Mucosa of stomach (tissue), 1 donor: Measurements from ENCODE around the gene LMO2.

Experiments used
- H3K27me3 ChIP-seq: one replicate; pipeline ENCODE4 v1.7.0; 2013; ENCODE audit warnings: mild to moderate bottlenecking, low read length; ENCODE audit not compliant: control insufficient read depth, insufficient read depth
- H3K36me3 ChIP-seq: one replicate; pipeline ENCODE4 v1.7.0; 2013; ENCODE audit warnings: low read length; ENCODE audit not compliant: control insufficient read depth, insufficient read depth
- H3K4me1 ChIP-seq: one replicate; pipeline ENCODE4 v1.7.0; 2013; ENCODE audit warnings: mild to moderate bottlenecking, low read length; ENCODE audit not compliant: control insufficient read depth, insufficient read depth
- H3K4me3 ChIP-seq: one replicate; pipeline ENCODE4 v1.7.0; 2013; ENCODE audit warnings: low read length
- H3K9ac ChIP-seq: one replicate; pipeline ENCODE4 v1.7.0; 2013; ENCODE audit warnings: mild to moderate bottlenecking, low read length, moderate library complexity
- H3K9me3 ChIP-seq: one replicate; pipeline ENCODE4 v1.7.0; 2013; ENCODE audit warnings: mild to moderate bottlenecking, low read length, moderate library complexity; ENCODE audit not compliant: control insufficient read depth
- donor health status: Pancreatic carcinoma.

LMO2 gene

DNA sequence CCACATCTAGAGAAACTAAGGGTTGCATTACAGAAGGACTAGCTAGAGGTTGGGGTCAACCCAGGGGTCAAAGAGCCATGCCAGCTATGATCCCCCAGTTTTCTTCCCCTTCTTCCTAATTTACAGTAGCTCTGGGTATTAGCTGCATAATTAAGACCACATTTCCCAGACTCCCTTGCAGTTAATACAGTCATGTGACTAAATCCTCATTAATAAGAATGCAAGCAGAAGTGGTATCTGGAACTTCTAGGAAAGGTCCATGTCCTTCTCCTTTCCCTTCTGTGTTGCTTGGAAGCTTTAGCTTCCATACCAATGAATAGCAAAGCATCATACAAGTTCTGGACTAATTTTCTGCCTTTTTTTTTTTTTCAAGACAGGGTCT is 19.1 kb upstream of the LMO2 start:
- Histone ChIP-seq H3K9me3 (no peaks in the 10 kb centered on the region), H3K27me3 (no peaks in the 10 kb centered on the region), H3K36me3 (no peaks in the 10 kb centered on the region), H3K4me3 (no peak overlapping the region), H3K9ac (no peak overlapping the region), H3K4me1 (no peaks in the 10 kb centered on the region)

- no peak overlapping the region for H3K9ac ChIP-seq
- no peak overlapping the region for H3K4me3 ChIP-seq
- H3K36me3 ChIP-seq, result no peaks in the 10 kb centered on the region
- no peaks in the 10 kb centered on the region for H3K4me1 ChIP-seq
- no peaks in the 10 kb centered on the region for H3K9me3 ChIP-seq
- no peaks in the 10 kb centered on the region for H3K27me3 ChIP-seq
These were observed 18.6 kb upstream of the LMO2 start for GRCh38 chr11:33910296-33910957.

DNA sequence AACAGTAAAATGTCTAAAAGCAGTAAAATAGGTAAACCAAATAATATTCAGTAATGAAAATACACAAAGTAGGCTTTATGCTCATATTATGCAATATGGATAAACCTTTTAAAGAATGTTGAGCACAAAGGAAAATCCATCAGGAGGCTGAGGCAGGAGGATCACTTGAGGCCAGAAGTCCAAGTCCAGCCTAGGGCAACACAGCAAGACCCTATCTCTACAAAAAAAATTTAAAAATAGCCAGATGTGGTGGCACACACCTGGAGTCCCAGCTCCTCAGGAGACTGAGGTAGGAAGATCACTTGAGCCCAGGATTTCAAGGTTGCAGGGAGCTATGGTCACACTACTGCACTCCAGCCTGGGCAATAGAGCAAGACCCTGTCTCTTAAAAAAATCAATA is 17.7 kb upstream of the LMO2 start:
- Histone ChIP-seq H3K4me3 (no peak overlapping the region), H3K27me3 (no peaks in the 10 kb centered on the region), H3K36me3 (no peaks in the 10 kb centered on the region), H3K9ac (no peak overlapping the region), H3K9me3 (no peaks in the 10 kb centered on the region), H3K4me1 (no peaks in the 10 kb centered on the region)

GRCh38 chr11:33909150-33909549 is 17.3 kb upstream of the LMO2 start:
- Histone ChIP-seq H3K36me3 (no peaks in the 10 kb centered on the region), H3K9ac (no peak overlapping the region), H3K4me1 (no peaks in the 10 kb centered on the region), H3K9me3 (no peaks in the 10 kb centered on the region), H3K4me3 (no peak overlapping the region), H3K27me3 (no peaks in the 10 kb centered on the region)

GRCh38 chr11:33907421-33907820 is 15.5 kb upstream of the LMO2 start:
- H3K36me3 ChIP-seq, result no peaks in the 10 kb centered on the region
- no peaks in the 10 kb centered on the region for H3K9me3 ChIP-seq
- H3K4me3 ChIP-seq, result no peak overlapping the region
- H3K27me3 ChIP-seq, result no peaks in the 10 kb centered on the region
- H3K9ac ChIP-seq, result no peak overlapping the region
- no peaks in the 10 kb centered on the region for H3K4me1 ChIP-seq

DNA sequence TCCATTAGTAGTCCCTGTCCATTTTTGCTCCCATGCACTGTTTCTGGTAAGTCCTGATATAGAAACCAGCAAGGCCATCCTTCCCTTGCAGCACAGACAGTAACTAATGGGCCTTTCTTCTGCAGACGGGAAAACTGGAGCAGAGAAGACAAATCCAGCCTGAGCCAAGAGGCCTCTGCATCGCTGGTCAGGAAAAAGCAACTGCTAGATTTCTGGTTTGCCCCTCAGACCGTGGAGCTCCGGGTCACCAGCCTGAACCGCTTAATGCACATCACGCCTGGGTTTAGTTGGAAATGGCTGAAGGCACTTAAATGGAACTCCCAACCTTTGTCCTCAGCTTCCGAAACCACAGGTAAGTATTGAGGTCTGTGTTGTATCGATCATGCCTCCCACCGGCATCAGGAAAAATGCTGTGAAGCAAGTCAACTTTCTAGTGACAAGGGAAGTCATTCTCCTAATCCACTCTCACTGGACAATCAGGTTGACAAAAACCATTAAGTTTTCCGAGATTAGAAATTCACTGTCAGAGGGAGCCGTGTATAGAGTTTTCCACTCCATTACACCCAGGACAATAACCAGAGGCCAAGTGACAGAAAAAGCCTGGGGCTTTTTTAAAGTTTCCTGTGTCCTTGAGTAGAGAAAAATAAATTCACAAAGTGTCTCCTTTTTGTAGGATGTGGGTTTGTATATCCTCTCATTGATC is 14.8 kb upstream of the LMO2 start:
- Histone ChIP-seq H3K36me3 (no peaks in the 10 kb centered on the region), H3K9ac (no peak overlapping the region), H3K4me1 (no peaks in the 10 kb centered on the region), H3K27me3 (no peaks in the 10 kb centered on the region), H3K9me3 (no peaks in the 10 kb centered on the region), H3K4me3 (no peak overlapping the region)

DNA sequence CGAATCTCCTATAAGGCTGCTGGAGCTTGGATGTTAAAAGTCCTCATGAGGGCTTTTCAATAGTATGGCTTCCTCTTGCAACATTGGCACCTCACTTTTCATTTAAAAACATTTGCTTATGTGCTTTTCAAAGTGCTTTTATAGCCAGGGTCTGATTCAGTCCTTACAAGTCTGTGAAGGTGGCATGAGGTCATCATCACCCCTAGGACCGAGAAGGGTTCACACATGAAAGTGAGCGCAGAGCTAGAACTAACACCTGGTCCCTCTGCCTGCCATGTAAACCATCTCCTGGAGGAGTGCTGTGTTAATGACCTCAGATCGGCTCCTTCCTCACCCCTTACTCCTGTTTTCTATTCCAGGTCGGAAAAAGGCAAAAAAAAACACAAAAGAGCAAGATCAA is 12.2 kb upstream of the LMO2 start:
- H3K9me3 ChIP-seq, result no peaks in the 10 kb centered on the region
- no peaks in the 10 kb centered on the region for H3K36me3 ChIP-seq
- no peaks in the 10 kb centered on the region for H3K4me1 ChIP-seq
- H3K9ac ChIP-seq, result no peak overlapping the region
- no peak overlapping the region for H3K4me3 ChIP-seq
- H3K27me3 ChIP-seq, result no peaks in the 10 kb centered on the region

DNA sequence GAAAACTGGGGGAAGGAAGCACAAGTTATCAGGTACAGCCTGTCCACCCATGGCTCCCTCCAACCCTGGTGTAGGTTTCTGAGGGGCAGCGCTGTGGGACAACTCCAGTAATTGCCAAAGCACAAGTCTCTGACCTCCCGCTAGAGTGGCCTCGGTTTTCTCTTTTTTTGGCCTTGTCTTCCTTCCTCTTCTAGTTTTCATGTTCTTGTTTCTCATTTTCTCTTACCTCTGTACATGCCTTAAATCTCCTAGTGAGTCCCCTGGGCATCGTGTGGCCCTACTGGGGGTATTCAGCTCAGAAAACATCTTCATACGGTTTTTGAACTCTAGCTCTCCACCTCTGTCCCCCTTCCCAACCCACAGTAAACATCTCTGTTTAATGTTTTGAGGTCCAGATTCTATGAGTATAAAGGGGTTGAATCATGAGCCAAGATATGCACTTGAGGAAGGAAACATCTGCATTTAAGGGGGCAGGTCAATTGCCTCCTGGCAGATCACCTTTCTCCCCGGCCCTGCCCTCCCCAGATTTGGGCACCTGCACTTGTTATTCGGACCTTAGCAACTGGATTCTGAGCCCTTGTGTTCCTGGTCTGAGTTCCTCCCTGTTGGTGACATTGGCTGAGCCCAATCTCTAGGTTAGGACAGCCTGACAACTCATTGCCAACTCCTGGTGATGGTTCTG is 8.4 kb upstream of the LMO2 start:
- no peak overlapping the region for H3K4me3 ChIP-seq
- no peak overlapping the region for H3K9ac ChIP-seq
- no peaks in the 10 kb centered on the region for H3K27me3 ChIP-seq
- H3K9me3 ChIP-seq, result no peaks in the 10 kb centered on the region
- H3K4me1 ChIP-seq, result no peaks in the 10 kb centered on the region
- H3K36me3 ChIP-seq, result no peaks in the 10 kb centered on the region

GRCh38 chr11:33899400-33900037 is 7.6 kb upstream of the LMO2 start:
- no peaks in the 10 kb centered on the region for H3K27me3 ChIP-seq
- no peak overlapping the region for H3K9ac ChIP-seq
- H3K4me1 ChIP-seq, result no peaks in the 10 kb centered on the region
- H3K9me3 ChIP-seq, result no peaks in the 10 kb centered on the region
- H3K4me3 ChIP-seq, result no peak overlapping the region
- no peaks in the 10 kb centered on the region for H3K36me3 ChIP-seq

DNA sequence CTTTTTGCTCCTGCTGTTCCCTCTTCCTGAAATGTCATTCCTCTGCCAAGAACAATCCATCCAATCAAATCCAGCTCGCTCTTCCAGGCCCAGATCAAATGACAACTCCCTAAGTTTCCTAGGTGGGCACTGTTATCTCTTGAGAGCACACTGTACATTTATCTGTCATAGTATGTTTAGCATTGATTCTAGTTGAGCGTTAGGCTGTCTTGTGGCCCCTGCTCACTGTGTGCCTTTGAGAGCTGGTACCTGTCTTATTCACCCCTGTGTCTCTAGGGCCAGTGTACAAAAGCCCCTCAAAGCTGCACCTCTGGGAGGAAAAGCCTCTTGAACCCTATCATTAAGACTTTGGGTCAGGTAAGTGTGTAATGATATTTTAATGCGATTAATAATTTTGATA is 7.1 kb upstream of the LMO2 start:
- H3K9ac ChIP-seq, result no peak overlapping the region
- no peak overlapping the region for H3K4me3 ChIP-seq
- no peaks in the 10 kb centered on the region for H3K36me3 ChIP-seq
- H3K9me3 ChIP-seq, result no peaks in the 10 kb centered on the region
- H3K4me1 ChIP-seq, result no peaks in the 10 kb centered on the region
- no peaks in the 10 kb centered on the region for H3K27me3 ChIP-seq

DNA sequence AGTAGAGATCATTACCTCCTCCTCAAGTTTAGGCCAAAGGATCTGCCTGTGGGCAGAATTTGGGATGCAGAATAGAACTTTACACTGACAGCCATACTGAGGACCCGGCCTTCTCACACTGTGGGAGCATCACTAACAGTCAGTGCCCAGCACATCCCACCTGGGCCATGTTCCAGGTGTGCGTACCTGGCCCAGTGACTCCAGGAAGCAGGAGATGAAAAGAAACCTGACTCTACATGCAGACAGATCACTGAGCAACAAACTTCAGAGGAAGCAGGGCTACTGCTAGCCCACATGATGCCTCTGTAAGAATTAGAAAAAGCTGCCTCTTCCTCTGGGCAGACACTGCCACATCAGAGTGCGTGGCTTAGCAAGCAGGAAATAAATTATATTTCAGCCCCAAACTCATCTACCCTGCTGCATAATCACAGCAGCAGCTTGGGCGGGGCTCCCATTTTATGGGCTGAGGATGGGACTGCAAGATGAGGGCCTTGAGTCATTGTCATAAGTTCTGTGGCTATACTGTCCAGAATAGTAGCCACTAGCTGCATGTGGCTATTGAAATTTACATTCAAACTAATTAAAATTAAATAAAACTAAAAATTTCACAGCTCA is 6.0 kb upstream of the LMO2 start:
- H3K27me3 ChIP-seq, result no peaks in the 10 kb centered on the region
- no peaks in the 10 kb centered on the region for H3K4me1 ChIP-seq
- H3K4me3 ChIP-seq, result no peak overlapping the region
- H3K9ac ChIP-seq, result no peak overlapping the region
- no peaks in the 10 kb centered on the region for H3K36me3 ChIP-seq
- no peaks in the 10 kb centered on the region for H3K9me3 ChIP-seq

DNA sequence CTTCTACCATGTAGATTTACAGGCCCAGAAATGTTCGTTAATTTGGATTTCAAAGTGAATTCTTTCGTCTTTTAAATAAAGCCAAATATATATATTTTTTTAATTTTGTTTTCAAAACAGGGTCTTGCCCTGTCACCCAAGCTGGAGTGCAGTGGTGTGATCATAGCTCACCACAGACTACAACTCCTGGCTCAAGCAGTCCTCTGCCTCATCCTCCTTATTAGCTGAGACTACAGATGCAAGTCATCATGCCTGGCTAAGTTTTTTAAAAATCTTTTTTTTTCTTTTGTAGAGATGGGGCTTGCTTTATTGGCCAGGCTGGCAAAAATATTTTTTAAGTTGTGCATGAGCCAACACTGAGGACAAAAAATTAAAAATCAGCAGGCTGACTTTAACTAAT is 5.0 kb upstream of the LMO2 start:
- Histone ChIP-seq H3K9me3 (no peaks in the 10 kb centered on the region), H3K4me1 (no peaks in the 10 kb centered on the region), H3K36me3 (no peaks in the 10 kb centered on the region), H3K4me3 (no peak overlapping the region), H3K9ac (no peak overlapping the region), H3K27me3 (no peaks in the 10 kb centered on the region)
